Neuronal stem cell (in vitro differentiated cells): ENCODE measurements around the gene GSG1.

ENCODE experiments used
- DNase-seq: peaks from one replicate; pipeline ENCODE4 v3.0.0-alpha.2; 2013; ENCODE audit warnings: low spot score
- H2AFZ ChIP-seq: one replicate; pipeline ENCODE4 v1.6.1; 2013; ENCODE audit warnings: mild to moderate bottlenecking, low read length, inconsistent platforms
- H2AK5ac ChIP-seq: 2 replicates; pipeline ENCODE4 v1.6.1; 2013; ENCODE audit warnings: low read depth, mild to moderate bottlenecking, inconsistent platforms, low read length, moderate library complexity, mixed read lengths
- H2BK120ac ChIP-seq: 2 replicates; pipeline ENCODE4 v1.6.1; 2013; ENCODE audit warnings: low read depth, mild to moderate bottlenecking, inconsistent platforms, low read length, moderate library complexity, mixed read lengths
- H2BK12ac ChIP-seq: one replicate; pipeline ENCODE4 v1.6.1; 2013; ENCODE audit warnings: low read length, inconsistent platforms
- H2BK15ac ChIP-seq: 2 replicates; pipeline ENCODE4 v1.6.1; 2013; ENCODE audit warnings: mild to moderate bottlenecking, low read length, inconsistent platforms, mixed read lengths
- H2BK5ac ChIP-seq: one replicate; pipeline ENCODE4 v1.6.1; 2013; ENCODE audit warnings: inconsistent platforms, mild to moderate bottlenecking, low read length, moderate library complexity
- H3K14ac ChIP-seq: one replicate; pipeline ENCODE4 v1.6.1; 2013; ENCODE audit warnings: low read length, inconsistent platforms
- H3K18ac ChIP-seq: 2 replicates; pipeline ENCODE4 v1.6.1; 2013; ENCODE audit warnings: low read length, inconsistent platforms
- H3K23ac ChIP-seq: 2 replicates; pipeline ENCODE4 v1.6.1; 2013; ENCODE audit warnings: low read depth, mild to moderate bottlenecking, mixed read lengths, low read length, inconsistent platforms; ENCODE audit not compliant: poor library complexity
- H3K27ac ChIP-seq: replicated peaks from 3 replicates; pipeline ENCODE4 v1.5.1; 2013; ENCODE audit warnings: low read length, inconsistent platforms
- H3K27me3 ChIP-seq, 3 experiments: 2 replicates each; pipeline ENCODE4 v1.6.1; 2013; ENCODE audit warnings: low read length in 3 of 3, mild to moderate bottlenecking in 2 of 3, inconsistent platforms in 1 of 3, low read depth in 1 of 3, mixed read lengths in 1 of 3, moderate library complexity in 1 of 3; ENCODE audit not compliant: control insufficient read depth in 3 of 3, insufficient read depth in 3 of 3
- H3K36me3 ChIP-seq, 2 donors: replicated peaks in 1 of 2; 2 replicates each; pipeline ENCODE4 v1.6.1; 2013; ENCODE audit warnings: low read length in 2 of 2; ENCODE audit not compliant: control insufficient read depth in 2 of 2, insufficient read depth in 2 of 2
- H3K4ac ChIP-seq: 2 replicates; pipeline ENCODE4 v1.6.1; 2013; ENCODE audit warnings: inconsistent platforms, mild to moderate bottlenecking, low read length, moderate library complexity
- H3K4me1 ChIP-seq, 2 donors: 1 replicate in 1 of 2; 2 replicates in 1 of 2; pipeline ENCODE4 v1.6.1; 2013; ENCODE audit warnings: low read length in 2 of 2, low read depth in 1 of 2; ENCODE audit not compliant: control insufficient read depth in 2 of 2, insufficient read depth in 1 of 2
- H3K4me2 ChIP-seq: one replicate; pipeline ENCODE4 v1.6.1; 2013; ENCODE audit warnings: mild to moderate bottlenecking, low read length, inconsistent platforms; ENCODE audit not compliant: insufficient read depth, poor library complexity, severe bottlenecking
- H3K4me3 ChIP-seq, 2 donors: 2 replicates each; pipeline ENCODE4 v1.5.1; 2013; ENCODE audit warnings: low read length in 2 of 2, mild to moderate bottlenecking in 2 of 2, inconsistent platforms in 1 of 2, moderate library complexity in 1 of 2
- H3K79me1 ChIP-seq: one replicate; pipeline ENCODE4 v1.6.1; 2013; ENCODE audit warnings: low read depth, mild to moderate bottlenecking, inconsistent platforms, low read length, moderate library complexity
- H3K9ac ChIP-seq: one replicate; pipeline ENCODE4 v1.6.1; 2013; ENCODE audit warnings: mild to moderate bottlenecking, low read depth, low read length, inconsistent platforms; ENCODE audit not compliant: poor library complexity
- H3K9me3 ChIP-seq, 2 donors: replicated peaks in 1 of 2; 2 replicates each; pipeline versions ENCODE3 to v1.6.1; 2013; ENCODE audit warnings: low read length in 2 of 2, mild to moderate bottlenecking in 2 of 2, inconsistent platforms in 1 of 2, low read depth in 1 of 2, mixed read lengths in 1 of 2, moderate library complexity in 1 of 2; ENCODE audit not compliant: control insufficient read depth in 2 of 2, insufficient read depth in 1 of 2
- H4K8ac ChIP-seq: one replicate; pipeline ENCODE4 v1.6.1; 2013; ENCODE audit warnings: low read depth, mild to moderate bottlenecking, inconsistent platforms, low read length, moderate library complexity
- H4K91ac ChIP-seq: one replicate; pipeline ENCODE4 v1.6.1; 2013; ENCODE audit warnings: low read length, low read depth, mild to moderate bottlenecking, inconsistent platforms; ENCODE audit not compliant: poor library complexity
- WGBS, 2 donors: extraction: QIAGEN DNeasy Blood & Tissue Kit; methylation state at CpG; one replicate each; pipeline ENCODE4 v1.1.7; 2013; ENCODE audit warnings: missing lambda C conversion rate in 2 of 2, mixed read lengths in 1 of 2; ENCODE audit not compliant: insufficient read length in 2 of 2, insufficient replicate concordance in 1 of 2; ENCODE audit errors: extremely low coverage in 2 of 2; 5-methylcytosine and 5-hydroxymethylcytosine counted together

The GSG1 gene

GRCh38 chr12:13104409-13104808, 942 bp upstream of the GSG1 start:
- H3K36me3 ChIP-seq = no peaks in the 10 kb centered on the region
- no CpG with 5 or more reads among the region's 3 CpGs for WGBS, 2 donors
- DNase-seq = no peak

GRCh38 chr12:13102461-13103195, 839 bp downstream of the GSG1 start:
- no CpG with 5 or more reads among the region's 7 CpGs for WGBS, 2 donors
- peaks cover 0 to under 1% of the 10 kb centered on the region in 2 donors for H3K9me3 ChIP-seq
- no peak overlapping the region for H2BK12ac ChIP-seq
- H3K4me3 ChIP-seq = no peak overlapping the region
- no peak overlapping the region for H2BK5ac ChIP-seq
- no peak overlapping the region for H3K23ac ChIP-seq
- H2AK5ac ChIP-seq = no peak overlapping the region
- no peaks in the 10 kb centered on the region for H3K36me3 ChIP-seq
- no peak overlapping the region for H3K4me2 ChIP-seq
- H3K4me1 ChIP-seq = peaks cover 27 to 32% of the 10 kb centered on the region in 2 donors
- H4K91ac ChIP-seq = no peak overlapping the region
- H3K14ac ChIP-seq = no peak overlapping the region
- DNase-seq = no peak
- H2BK120ac ChIP-seq = no peak overlapping the region
- no peak overlapping the region for H3K4ac ChIP-seq
- H2BK15ac ChIP-seq = no peak overlapping the region
- H3K27ac ChIP-seq = no peak overlapping the region
- H4K8ac ChIP-seq = no peak overlapping the region
- H3K79me1 ChIP-seq = no peaks in the 10 kb centered on the region
- no peak overlapping the region for H3K18ac ChIP-seq
- H3K9ac ChIP-seq = no peak overlapping the region
- H2AFZ ChIP-seq = peak overlapping the region; percentile 44
- no peaks in the 10 kb centered on the region for H3K27me3 ChIP-seq

More at GRCh38 chr12:13104409-13104808, 942 bp upstream of the GSG1 start:
- Histone ChIP-seq H2BK12ac (no peak overlapping the region), H2BK5ac (no peak overlapping the region), H3K27me3 (no peaks in the 10 kb centered on the region), H3K4me1 (peaks cover 19 to 21% of the 10 kb centered on the region in 2 donors), H3K4ac (no peak overlapping the region), H3K9me3 (peaks cover 2 to 8% of the 10 kb centered on the region in 2 donors), H2AK5ac (no peak overlapping the region), H3K14ac (no peak overlapping the region), H2AFZ (no peak overlapping the region), H4K8ac (no peak overlapping the region), H2BK120ac (no peak overlapping the region), H3K4me2 (no peak overlapping the region), H3K27ac (no peak overlapping the region), H3K4me3 (no peak overlapping the region), H2BK15ac (no peak overlapping the region), H3K23ac (no peak overlapping the region), H3K18ac (no peak overlapping the region), H4K91ac (no peak overlapping the region), H3K79me1 (no peaks in the 10 kb centered on the region), H3K9ac (no peak overlapping the region)

GRCh38 chr12:13101821-13102375, 1.6 kb downstream of the GSG1 start:
- H3K18ac ChIP-seq = peak overlapping the region; percentile 98
- WGBS, 2 donors = no CpG with 5 or more reads among the region's 10 CpGs
- DNase-seq = no peak

More at GRCh38 chr12:13101821-13102375, 1.6 kb downstream of the GSG1 start:
- Histone ChIP-seq H4K8ac (no peak overlapping the region), H2AFZ (peak overlapping the region; percentile 99), H3K4me1 (peaks cover 27 to 32% of the 10 kb centered on the region in 2 donors), H3K23ac (no peak overlapping the region), H2BK120ac (peak overlapping the region; percentile 66), H3K27ac (peak overlapping the region; percentile 74), H3K14ac (no peak overlapping the region), H3K79me1 (no peaks in the 10 kb centered on the region), H3K4me3 (peak overlapping the region; percentile 47 to 80), H3K9me3 (no peaks in the 10 kb centered on the region), H2BK15ac (no peak overlapping the region), H4K91ac (peak overlapping the region; percentile 25), H3K36me3 (no peaks in the 10 kb centered on the region), H2BK12ac (peak overlapping the region; percentile 46), H2AK5ac (peak overlapping the region; percentile 18), H3K4ac (no peak overlapping the region), H3K9ac (no peak overlapping the region), H3K27me3 (no peaks in the 10 kb centered on the region), H3K4me2 (peak overlapping the region; percentile 76), H2BK5ac (no peak overlapping the region)
